IMR-90 (cell line): ENCODE measurements around the gene ELL2. TPM values are rescaled to one million over a fixed set of nuclear protein-coding genes. Genes with fewer than 3 reads are reported as not detected.

Source experiments
- ATAC-seq: fragments of 200-7000 bp; cut with Tn5 transposase; 2 replicates; pipeline ENCODE4 v1.9.1; 2020; ENCODE audit warnings: low read depth, mild to moderate bottlenecking, moderate library complexity
- BruUV-seq: library from RNA; stranded (reverse); fragments of 400-500 nt; replicated peaks from 2 replicates; lab custom pipeline; 2021; lab: Mats Ljungman, UMichigan
- CTCF ChIA-PET: fragments of 300-600 bp; formaldehyde crosslinking; extraction: SDS; loops from one replicate; lab custom pipeline; 2021; ENCODE audit warnings: antibody characterized with exemption; lab: Yijun Ruan, JAX
- POLR2A ChIA-PET: fragments of 300-600 bp; sonication (Branson Sonifier 250); formaldehyde crosslinking; loops from one replicate; lab custom pipeline; 2022; ENCODE audit warnings: antibody characterized with exemption; ENCODE audit not compliant: unreplicated experiment; lab: Charles Lee
- DNase-seq: peaks from one replicate; pipeline ENCODE4 v3.0.0; 2013
- H2AFZ ChIP-seq: replicated peaks from 2 replicates; pipeline ENCODE3; 2013; ENCODE audit warnings: low read length, mild to moderate bottlenecking; ENCODE audit not compliant: poor library complexity
- H2AK5ac ChIP-seq: 2 replicates; pipeline ENCODE4 v1.6.1; 2013; ENCODE audit warnings: low read depth, low read length, inconsistent platforms
- H2AK9ac ChIP-seq: replicated peaks from 2 replicates; pipeline ENCODE3; 2013; ENCODE audit warnings: mild to moderate bottlenecking, low read depth, low read length, moderate library complexity; ENCODE audit not compliant: poor library complexity
- H2BK120ac ChIP-seq: 2 replicates; pipeline ENCODE4 v1.6.1; 2013; ENCODE audit warnings: low read depth, low read length, inconsistent platforms
- H2BK15ac ChIP-seq: 3 replicates; pipeline ENCODE4 v1.6.1; 2013; ENCODE audit warnings: low read depth, low read length, inconsistent platforms
- H2BK20ac ChIP-seq: 2 replicates; pipeline ENCODE4 v1.6.1; 2013; ENCODE audit warnings: low read depth, mild to moderate bottlenecking, inconsistent platforms, low read length, moderate library complexity
- H2BK5ac ChIP-seq: 2 replicates; pipeline ENCODE4 v1.6.1; 2013; ENCODE audit warnings: mild to moderate bottlenecking, low read depth, low read length, inconsistent platforms; ENCODE audit not compliant: poor library complexity, severe bottlenecking
- H3K14ac ChIP-seq: replicated peaks from 2 replicates; pipeline ENCODE4 v1.6.1; 2013; ENCODE audit warnings: low read depth, low read length, inconsistent platforms
- H3K18ac ChIP-seq: 2 replicates; pipeline ENCODE4 v1.6.1; 2013; ENCODE audit warnings: low read depth, low read length, control low read depth
- H3K23ac ChIP-seq: 2 replicates; pipeline ENCODE4 v1.6.1; 2013; ENCODE audit warnings: low read depth, low read length, inconsistent platforms
- H3K27ac ChIP-seq: 2 replicates; pipeline ENCODE4 v1.5.1; 2013; ENCODE audit warnings: mild to moderate bottlenecking, control low read depth, low read length; ENCODE audit not compliant: insufficient read depth
- H3K27me3 ChIP-seq: 2 replicates; pipeline ENCODE4 v1.6.1; 2013; ENCODE audit warnings: low read length; ENCODE audit not compliant: control insufficient read depth, insufficient read depth
- H3K36me3 ChIP-seq: 2 replicates; pipeline ENCODE4 v1.6.1; 2013; ENCODE audit warnings: low read length, mixed read lengths; ENCODE audit not compliant: control insufficient read depth, insufficient read depth
- H3K4ac ChIP-seq: 2 replicates; pipeline ENCODE4 v1.6.1; 2013; ENCODE audit warnings: low read depth, low read length, inconsistent platforms
- H3K4me1 ChIP-seq: 2 replicates; pipeline ENCODE4 v1.6.1; 2013; ENCODE audit warnings: low read length, mixed read lengths; ENCODE audit not compliant: control insufficient read depth, insufficient read depth
- H3K4me2 ChIP-seq: 2 replicates; pipeline ENCODE4 v1.6.1; 2013; ENCODE audit warnings: low read depth, mild to moderate bottlenecking, control low read depth, low read length, moderate library complexity
- H3K4me3 ChIP-seq: 2 replicates; pipeline ENCODE4 v1.5.1; 2013; ENCODE audit warnings: low read depth, mild to moderate bottlenecking, control low read depth, low read length, moderate library complexity; ENCODE audit not compliant: insufficient read depth
- H3K56ac ChIP-seq: 2 replicates; pipeline ENCODE4 v1.6.1; 2013; ENCODE audit warnings: low read length, inconsistent platforms; ENCODE audit not compliant: insufficient read depth; ENCODE audit errors: extremely low read depth
- H3K79me1 ChIP-seq, 2 experiments: 2 replicates each; pipeline ENCODE4 v1.6.1; 2013; ENCODE audit warnings: low read length in 2 of 2, inconsistent platforms in 1 of 2, low read depth in 1 of 2
- H3K9ac ChIP-seq: 2 replicates; pipeline ENCODE4 v1.6.1; 2013; ENCODE audit warnings: low read depth, low read length, control low read depth
- H3K9me1 ChIP-seq: 2 replicates; pipeline ENCODE4 v1.6.1; 2013; ENCODE audit warnings: low read length, inconsistent platforms; ENCODE audit not compliant: insufficient read depth
- H3K9me3 ChIP-seq: 2 replicates; pipeline ENCODE4 v1.6.1; 2013; ENCODE audit warnings: low read length; ENCODE audit not compliant: control insufficient read depth, insufficient read depth
- H4K20me1 ChIP-seq: 2 replicates; pipeline ENCODE4 v1.6.1; 2013; ENCODE audit warnings: low read length, inconsistent platforms; ENCODE audit not compliant: insufficient read depth
- H4K5ac ChIP-seq: 2 replicates; pipeline ENCODE4 v1.6.1; 2013; ENCODE audit warnings: mild to moderate bottlenecking, low read depth, low read length, control low read depth
- H4K8ac ChIP-seq, 2 experiments: 2 replicates each; pipeline ENCODE4 v1.6.1; 2013; ENCODE audit warnings: low read depth in 2 of 2, low read length in 2 of 2, control low read depth in 1 of 2, inconsistent platforms in 1 of 2
- H4K91ac ChIP-seq: 2 replicates; pipeline ENCODE4 v1.6.1; 2013; ENCODE audit warnings: low read depth, low read length, inconsistent platforms; ENCODE audit not compliant: insufficient read depth
- BHLHE40 ChIP-seq: fragments of 150-350 bp; IDR thresholded peaks from 2 replicates; pipeline ENCODE4 v1.6.1; 2016; ENCODE audit warnings: mild to moderate bottlenecking, low read depth, low read length
- CEBPB ChIP-seq: IDR thresholded peaks from 2 replicates; pipeline ENCODE4 v1.6.1; 2012; ENCODE audit warnings: low read depth, low read length, improper control_type of control experiment
- CHD1 ChIP-seq: IDR thresholded peaks from 2 replicates; pipeline ENCODE4 v1.6.1; 2012; ENCODE audit warnings: low read depth, low read length, improper control_type of control experiment
- ELK1 ChIP-seq: fragments of 150-350 bp; IDR thresholded peaks from 2 replicates; pipeline ENCODE4 v1.6.1; 2016; ENCODE audit warnings: low read depth, mild to moderate bottlenecking, low read length, moderate library complexity, borderline replicate concordance
- FOS ChIP-seq: fragments of 150-350 bp; IDR thresholded peaks from 2 replicates; pipeline ENCODE4 v1.6.1; 2016; ENCODE audit warnings: low read depth, low read length
- MAFK ChIP-seq: IDR thresholded peaks from 2 replicates; pipeline ENCODE4 v1.6.1; 2012; ENCODE audit warnings: low read depth, low read length, improper control_type of control experiment
- MAZ ChIP-seq: IDR thresholded peaks from 2 replicates; pipeline ENCODE4 v1.6.1; 2012; ENCODE audit warnings: low read depth, mild to moderate bottlenecking, low read length, improper control_type of control experiment, moderate library complexity, borderline replicate concordance
- MXI1 ChIP-seq: IDR thresholded peaks from 2 replicates; pipeline ENCODE4 v1.6.1; 2012; ENCODE audit warnings: low read depth, mild to moderate bottlenecking, low read length, moderate library complexity, borderline replicate concordance
- NFE2L2 ChIP-seq: fragments of 150-350 bp; IDR thresholded peaks from 2 replicates; pipeline ENCODE4 v1.6.1; 2016; ENCODE audit warnings: low read depth, mild to moderate bottlenecking, low read length
- POLR2A ChIP-seq: IDR thresholded peaks from 2 replicates; pipeline ENCODE4 v1.6.1; 2012; ENCODE audit warnings: mild to moderate bottlenecking, low read depth, low read length
- RAD21 ChIP-seq: IDR thresholded peaks from 2 replicates; pipeline ENCODE4 v1.6.1; 2012; ENCODE audit warnings: low read length, improper control_type of control experiment
- RCOR1 ChIP-seq: IDR thresholded peaks from 2 replicates; pipeline ENCODE4 v1.6.1; 2012; ENCODE audit warnings: mild to moderate bottlenecking, low read length, improper control_type of control experiment; ENCODE audit not compliant: insufficient replicate concordance
- RFX5 ChIP-seq: IDR thresholded peaks from 2 replicates; pipeline ENCODE4 v1.8.0; 2012; ENCODE audit warnings: low read depth, mild to moderate bottlenecking, low read length, moderate library complexity
- SMC3 ChIP-seq: fragments of 150-350 bp; IDR thresholded peaks from 2 replicates; pipeline ENCODE4 v1.6.1; 2016; ENCODE audit warnings: low read depth, mild to moderate bottlenecking, antibody characterized with exemption, low read length, moderate library complexity
- USF2 ChIP-seq: fragments of 150-350 bp; IDR thresholded peaks from 2 replicates; pipeline ENCODE4 v1.6.1; 2017; ENCODE audit warnings: mild to moderate bottlenecking, antibody characterized with exemption, low read length, low read depth
- WGBS, 2 experiments: methylation state at CpG; one replicate each; pipeline versions ENCODE4 v1.1.5 to v1.1.7; 2013; ENCODE audit warnings: missing lambda C conversion rate in 2 of 2; ENCODE audit not compliant: insufficient read length in 1 of 2; ENCODE audit errors: extremely low coverage in 2 of 2; 5-methylcytosine and 5-hydroxymethylcytosine counted together
- dilution Hi-C: fragments of 300-500 bp; cut with HindIII; formaldehyde crosslinking; loops from one replicate; pipeline ENCODE4 v1.14.3; 2018; ENCODE audit warnings: low sequenced_read_pairs; ENCODE audit not compliant: unreplicated experiment
- in situ Hi-C: fragments of 300-500 bp; cut with MboI; formaldehyde crosslinking; loops from 3 replicates; pipeline ENCODE4 v1.14.3; 2019; ENCODE audit warnings: low sequenced_read_pairs, inconsistent platforms, mixed read lengths
- intact Hi-C: fragments of 100-400 bp; cut with micrococcal nuclease; formaldehyde crosslinking; loops from 2 replicates; pipeline ENCODE4 v1.10.0; 2022
- polyA plus RNA-seq, 3 experiments: library from polyadenylated mRNA; depleted of rRNA; stranded (reverse); fragments of >200 nt; gene quantifications; 2 replicates each; pipeline ENCODE4 v1.2.3, GENCODE V29; 2012; ENCODE audit warnings: low replicate concordance in 1 of 3
- total RNA-seq: library from RNA; depleted of rRNA; stranded (reverse); fragments of >200 nt; gene quantifications from 2 replicates; pipeline ENCODE4 v1.2.3, GENCODE V29; 2012

Gene ELL2
- total and polyA plus RNA-seq, 2 of the 4 experiments (the other 2 are of a cell fraction), result 61.4 to 92.5 TPM

- Histone ChIP-seq H4K5ac (peak overlapping the region; percentile 91), H2BK20ac (peak overlapping the region; percentile 100), H4K91ac (peak overlapping the region; percentile 100), H3K4me1 (peaks cover 38% of the 10 kb centered on the region), H2AK5ac (peak overlapping the region; percentile 100), H3K18ac (peak overlapping the region; percentile 97), H3K23ac (peak overlapping the region; percentile 85), H3K27me3 (no peaks in the 10 kb centered on the region), H3K4ac (peak overlapping the region; percentile 100), H3K27ac (peak overlapping the region; percentile 99), H2BK15ac (peak overlapping the region; percentile 88), H3K56ac (peak overlapping the region; percentile 92), H2BK5ac (peak overlapping the region; percentile 97), H3K9me1 (peaks cover 29% of the 10 kb centered on the region), H2AFZ (peak overlapping the region; percentile 90), H3K4me3 (peak overlapping the region; percentile 2; the same call in 1 of the 2 replicates), H3K9ac (peak overlapping the region; percentile 70), H2AK9ac (peak overlapping the region; percentile 21), H3K9me3 (no peaks in the 10 kb centered on the region), H2BK120ac (peak overlapping the region; percentile 100), H3K36me3 (no peaks in the 10 kb centered on the region), H4K8ac (peak overlapping the region; percentile 91 to 98), H3K79me1 (peaks cover 4 to 50% of the 10 kb centered on the region in 2 experiments; a peak in 3 of 4 replicates), H3K4me2 (peak overlapping the region; percentile 60), H3K14ac (peak overlapping the region; percentile 98), H4K20me1 (no peaks in the 10 kb centered on the region)
- intact Hi-C loops (loop anchor here (1.0 to 10.0 kb wide), 7 partner anchors 102 to 742 kb away; partner anchors contain the start of gene ELL2), in situ Hi-C loops (loop anchor here (5.0 to 10.0 kb wide), 3 partner anchors 88 to 746 kb away; no protein-coding TSS in a partner anchor), dilution Hi-C loops (no loop called here)
- DNase-seq (peak; percentile 100), ATAC-seq (peak; percentile 80)
- BruUV-seq, result no TSS peak
- ChIA-PET POLR2A (no interaction called here), CTCF (interaction anchor here (0.6 to 1.4 kb wide), 3 partner anchors 365 to 478 kb away, joined by 3 read pairs; no protein-coding TSS in a partner anchor)
- 0% methylated on average over 18 of the region's 28 CpGs; no CpG with 5 or more reads in 1 of the 2 experiments for WGBS, 2 experiments
- TF ChIP-seq MXI1, result peak; percentile 74; the same call in 1 of the 2 replicates
- peak; percentile 63 for TF ChIP-seq MAFK
- no peak for TF ChIP-seq CHD1
- no peak for TF ChIP-seq RFX5
- TF ChIP-seq MAZ, result peak; percentile 70; the same call in 1 of the 2 replicates
- peak; percentile 81 for TF ChIP-seq BHLHE40
- TF ChIP-seq ELK1, result no peak
- TF ChIP-seq FOS, result peak; percentile 93
- peak; percentile 93 for TF ChIP-seq SMC3
- TF ChIP-seq CEBPB, result peak; percentile 76
- peak; percentile 38; the same call in 1 of the 2 replicates for TF ChIP-seq USF2
- peak; percentile 49 for TF ChIP-seq RCOR1
- peak; percentile 98 for TF ChIP-seq RAD21
- peak; percentile 45; the same call in 1 of the 2 replicates for TF ChIP-seq NFE2L2
- peak; percentile 42; the same call in 1 of the 2 replicates for TF ChIP-seq POLR2A
These were observed 102.7 kb downstream of the ELL2 start for GRCh38 chr5:95858661-95859595.
